SU-DHL-6 (cell line): ENCODE data around the gene SPINDOC.

ENCODE experiments used
- EZH2phosphoT487 ChIP-seq: fragments of 200-600 bp; sonication (generic), shearing (Covaris generic); conservative IDR thresholded peaks from 2 replicates; pipeline ENCODE4 v1.6.1; 2018; ENCODE audit warnings: mild to moderate bottlenecking, antibody characterized with exemption, low read length, moderate library complexity, mixed read lengths
- TF ChIP-seq, protein P1 (sequence below): fragments of 200-600 bp; sonication (generic); IDR thresholded peaks from one replicate; pipeline ENCODE4 v1.5.1; 2017; ENCODE audit warnings: antibody characterized with exemption, mild to moderate bottlenecking, low read length, moderate library complexity; ENCODE audit not compliant: insufficient read depth, poor library complexity, severe bottlenecking

DNA sequence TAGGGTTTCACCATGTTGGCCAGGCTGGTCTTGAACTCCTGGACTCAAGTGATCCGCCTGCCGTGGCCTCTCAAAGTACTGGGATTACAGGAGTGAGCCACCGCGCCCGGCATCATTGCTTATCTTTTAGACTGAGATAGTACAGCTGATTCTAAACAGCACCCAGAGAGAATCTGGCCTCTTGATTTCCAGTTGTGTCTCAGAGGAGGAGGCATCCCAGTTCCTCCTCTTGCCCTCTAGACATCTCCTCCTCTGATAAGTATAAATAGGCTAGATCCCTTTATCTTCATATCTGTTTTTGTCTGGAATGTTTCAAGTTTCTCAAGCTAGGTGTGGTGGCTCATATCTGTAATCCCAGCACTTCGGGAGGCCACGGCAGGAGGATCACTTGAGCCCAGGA is 32.7 kb downstream of the SPINDOC start:
- TF ChIP-seq, protein P1, sequence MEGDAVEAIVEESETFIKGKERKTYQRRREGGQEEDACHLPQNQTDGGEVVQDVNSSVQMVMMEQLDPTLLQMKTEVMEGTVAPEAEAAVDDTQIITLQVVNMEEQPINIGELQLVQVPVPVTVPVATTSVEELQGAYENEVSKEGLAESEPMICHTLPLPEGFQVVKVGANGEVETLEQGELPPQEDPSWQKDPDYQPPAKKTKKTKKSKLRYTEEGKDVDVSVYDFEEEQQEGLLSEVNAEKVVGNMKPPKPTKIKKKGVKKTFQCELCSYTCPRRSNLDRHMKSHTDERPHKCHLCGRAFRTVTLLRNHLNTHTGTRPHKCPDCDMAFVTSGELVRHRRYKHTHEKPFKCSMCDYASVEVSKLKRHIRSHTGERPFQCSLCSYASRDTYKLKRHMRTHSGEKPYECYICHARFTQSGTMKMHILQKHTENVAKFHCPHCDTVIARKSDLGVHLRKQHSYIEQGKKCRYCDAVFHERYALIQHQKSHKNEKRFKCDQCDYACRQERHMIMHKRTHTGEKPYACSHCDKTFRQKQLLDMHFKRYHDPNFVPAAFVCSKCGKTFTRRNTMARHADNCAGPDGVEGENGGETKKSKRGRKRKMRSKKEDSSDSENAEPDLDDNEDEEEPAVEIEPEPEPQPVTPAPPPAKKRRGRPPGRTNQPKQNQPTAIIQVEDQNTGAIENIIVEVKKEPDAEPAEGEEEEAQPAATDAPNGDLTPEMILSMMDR, result no peak
- TF ChIP-seq EZH2phosphoT487, result no peak
